Hematopoietic multipotent progenitor cell treated with erythropoietin and hydrocortisone succinate and interleukin-3 and kit ligand, for 4 days (in vitro differentiated cells): ENCODE data around the gene MAL.

Source experiments
- DNase-seq: peaks from one replicate; pipeline ENCODE4 v3.0.0-alpha.2; 2015

Gene MAL

DNA sequence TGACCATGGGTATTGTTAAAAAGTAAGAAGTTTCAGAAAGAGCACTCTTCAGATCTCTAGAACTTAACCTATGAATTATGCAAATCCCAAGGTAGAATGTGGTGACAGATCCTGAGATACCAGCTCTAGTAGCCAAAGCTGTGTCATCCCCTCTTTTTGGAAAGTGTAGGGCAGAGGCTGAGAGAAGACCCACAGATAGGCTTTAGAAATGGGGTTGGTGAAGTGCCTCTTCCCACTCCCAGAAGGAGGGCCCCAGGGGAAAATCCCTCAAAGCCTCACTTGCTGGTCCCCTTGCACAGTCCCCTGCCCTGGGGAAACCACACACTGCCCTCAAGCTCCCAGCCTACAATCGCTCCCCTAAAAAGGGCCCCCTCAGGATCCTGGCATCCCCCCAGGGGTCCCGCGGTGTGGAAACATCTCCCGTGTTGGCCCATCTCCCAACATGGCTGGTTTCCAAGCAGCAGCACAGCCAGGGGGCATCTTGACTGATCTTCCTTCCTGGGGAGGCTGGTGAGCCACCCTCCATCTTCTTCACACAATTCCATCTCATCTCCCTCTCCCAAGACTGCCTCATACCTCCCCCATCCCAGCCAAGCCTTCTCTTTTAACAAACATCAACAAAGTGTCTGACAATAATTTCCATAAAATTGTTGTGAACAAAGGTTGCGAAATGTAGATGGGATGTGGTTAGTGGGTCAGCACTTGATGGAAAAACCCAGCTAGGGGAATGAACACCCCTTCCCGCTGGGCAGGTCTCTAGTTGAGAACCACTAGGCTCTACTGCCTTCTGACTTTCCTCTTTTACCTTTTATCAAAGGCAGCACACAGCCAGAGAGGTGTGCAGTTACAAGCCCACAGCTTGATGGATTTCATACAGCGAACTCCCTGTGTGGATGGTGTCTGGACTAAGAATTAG, 25.1 kb downstream of the MAL start:
- DNase-seq = no peak

DNA sequence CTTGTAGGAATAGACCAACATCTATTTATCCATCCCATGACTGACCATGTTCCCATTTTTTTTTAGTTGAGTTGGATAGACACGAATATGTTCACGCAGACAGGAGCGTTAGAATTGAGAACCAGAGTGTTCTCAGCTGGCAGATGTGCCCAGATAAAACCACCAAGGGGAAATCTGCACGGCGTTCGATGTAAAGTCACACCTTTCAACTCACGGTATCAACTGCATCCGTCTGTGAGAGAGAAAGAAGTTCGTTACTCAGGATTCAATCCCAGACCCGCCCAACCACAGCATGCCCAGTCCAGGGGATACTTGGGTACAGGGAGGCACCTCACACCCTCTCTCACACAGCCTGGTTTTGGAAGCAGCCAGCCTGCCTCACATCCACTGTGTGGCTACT, 26.1 kb downstream of the MAL start:
- no peak for DNase-seq

DNA sequence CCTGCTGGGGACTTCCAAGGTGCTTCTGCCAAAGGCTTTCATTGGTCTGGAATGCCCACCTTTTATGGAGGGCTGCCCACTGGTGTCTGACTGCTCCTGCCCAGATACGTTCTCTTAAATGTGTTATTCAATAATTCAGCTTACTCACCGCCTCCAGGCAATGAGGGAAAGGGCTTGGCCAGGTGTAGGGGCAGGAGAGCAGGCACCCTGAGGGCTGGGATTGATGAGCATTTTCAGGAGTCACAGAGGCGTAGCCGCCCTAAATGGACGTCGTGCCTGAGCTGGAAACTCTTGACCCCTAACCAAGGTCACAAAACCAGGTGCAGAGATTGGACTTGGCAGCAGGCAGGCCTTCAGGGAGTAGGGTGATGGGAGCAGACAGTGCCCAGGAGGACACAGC, 26.8 kb downstream of the MAL start:
- DNase-seq = no peak

DNA sequence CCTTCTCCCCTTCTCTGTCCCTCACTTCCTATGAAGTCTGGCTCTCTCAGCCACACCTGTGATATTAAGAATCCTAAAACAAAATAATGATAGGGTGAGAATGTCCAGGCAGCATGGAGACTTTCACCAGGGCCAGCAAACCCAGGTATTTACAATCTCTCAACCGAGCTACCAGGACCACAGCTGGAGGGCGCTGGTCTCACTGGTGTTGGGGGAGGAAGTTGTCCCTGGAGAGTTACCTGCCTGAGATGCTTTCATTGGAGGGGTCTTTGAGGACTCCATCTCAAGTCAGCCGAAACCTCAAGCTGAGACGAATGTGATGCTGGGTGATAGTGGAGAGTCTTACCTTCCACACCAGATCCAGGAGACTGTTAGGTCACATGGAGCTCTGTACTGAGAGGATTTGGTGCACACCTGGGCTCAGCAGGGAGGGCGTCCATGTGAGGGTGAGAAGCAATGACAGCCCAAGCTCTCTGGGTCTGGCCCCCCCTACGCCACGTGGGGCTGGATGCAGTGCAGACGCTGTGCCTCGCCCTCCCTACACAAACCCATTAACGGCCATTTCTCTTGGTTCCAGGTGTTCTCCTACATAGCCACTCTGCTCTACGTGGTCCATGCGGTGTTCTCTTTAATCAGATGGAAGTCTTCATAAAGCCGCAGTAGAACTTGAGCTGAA, 27.4 kb downstream of the MAL start:
- DNase-seq = no peak

- DNase-seq = peak; percentile 42
These were observed 28.0 kb downstream of the MAL start for GRCh38 chr2:95053543-95053942.

- no peak for DNase-seq
These were observed 28.5 kb downstream of the MAL start for GRCh38 chr2:95054016-95054415.

DNA sequence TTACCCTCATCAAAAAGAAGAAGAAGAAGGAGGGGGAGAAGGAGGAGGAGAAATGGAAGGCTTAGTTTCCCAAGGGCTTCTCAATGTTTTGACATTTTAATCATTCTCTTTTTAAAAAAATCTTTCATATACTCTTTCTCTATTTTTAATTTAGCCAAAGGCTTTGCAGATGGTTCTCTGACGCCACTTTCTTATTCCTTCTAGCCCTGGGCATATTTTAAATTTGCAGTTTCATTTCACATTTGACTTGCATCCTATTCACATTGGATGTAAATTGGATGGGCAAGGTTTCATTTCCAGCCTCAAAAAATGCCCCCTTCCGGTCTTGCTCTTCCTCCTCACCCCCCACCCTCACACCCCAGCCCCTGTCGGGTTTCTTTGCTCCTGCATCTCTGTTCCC, 29.8 kb downstream of the MAL start:
- DNase-seq = no peak

DNA sequence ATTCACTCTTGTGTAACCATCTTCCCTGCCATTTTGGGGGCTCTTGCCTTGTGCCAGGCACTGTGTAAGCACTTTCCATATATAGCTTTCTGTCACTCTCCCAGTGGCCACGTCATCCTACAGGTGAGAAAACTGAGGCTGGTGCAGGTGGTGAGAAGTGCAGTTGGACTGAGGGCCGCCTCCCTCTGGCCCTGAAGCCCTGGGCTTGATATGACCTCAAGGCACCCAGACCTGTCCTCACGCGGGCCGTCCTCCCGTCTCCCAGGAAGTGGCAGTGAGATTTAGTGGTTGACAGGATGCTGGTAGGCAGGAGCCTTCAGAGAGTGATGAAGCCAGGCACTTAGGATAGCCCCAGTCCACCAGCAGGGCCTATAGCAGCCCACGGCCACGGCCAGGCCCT, 30.5 kb downstream of the MAL start:
- no peak for DNase-seq

GRCh38 chr2:95056461-95057459, 31.3 kb downstream of the MAL start:
- no peak for DNase-seq

DNA sequence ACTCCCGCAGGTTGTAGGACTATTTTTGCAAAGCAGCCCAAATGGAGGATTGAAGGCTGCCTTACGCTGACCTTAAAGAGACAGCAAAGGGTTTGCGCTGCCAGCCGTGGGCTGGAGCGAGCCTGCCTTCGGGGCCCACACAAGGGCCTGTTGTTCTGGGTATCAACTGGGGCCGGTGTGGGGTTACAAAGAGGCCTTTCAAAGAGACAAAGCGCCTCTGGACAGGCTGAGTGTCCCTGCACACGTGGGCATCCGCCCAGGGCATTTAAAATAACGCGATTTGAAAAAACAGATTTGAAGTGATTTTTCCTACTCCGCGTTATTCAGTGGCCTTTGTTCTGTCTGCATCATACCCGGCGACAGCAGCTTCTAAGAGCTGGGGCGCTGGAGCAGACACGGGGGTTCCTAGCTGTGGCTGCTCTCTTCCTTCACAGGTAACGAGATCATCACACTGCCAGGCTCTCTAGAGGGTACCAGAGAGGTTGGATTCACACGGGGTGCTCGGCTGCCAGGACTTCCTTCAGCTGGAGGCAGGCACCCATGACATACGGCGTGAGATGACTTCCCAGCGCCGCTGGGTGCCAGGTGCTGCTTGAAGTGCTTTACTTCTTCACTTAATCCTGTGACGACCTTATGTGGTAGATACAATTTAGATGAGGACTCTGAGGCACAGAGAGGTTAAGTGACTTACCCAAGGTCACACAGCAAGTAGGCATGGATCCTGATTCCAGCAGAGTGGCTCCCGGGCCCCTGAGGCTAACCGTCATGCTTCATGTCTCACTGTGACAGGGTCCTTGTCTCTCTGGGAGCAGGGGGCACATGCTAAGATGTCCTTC, 32.2 kb downstream of the MAL start:
- no peak for DNase-seq

DNA sequence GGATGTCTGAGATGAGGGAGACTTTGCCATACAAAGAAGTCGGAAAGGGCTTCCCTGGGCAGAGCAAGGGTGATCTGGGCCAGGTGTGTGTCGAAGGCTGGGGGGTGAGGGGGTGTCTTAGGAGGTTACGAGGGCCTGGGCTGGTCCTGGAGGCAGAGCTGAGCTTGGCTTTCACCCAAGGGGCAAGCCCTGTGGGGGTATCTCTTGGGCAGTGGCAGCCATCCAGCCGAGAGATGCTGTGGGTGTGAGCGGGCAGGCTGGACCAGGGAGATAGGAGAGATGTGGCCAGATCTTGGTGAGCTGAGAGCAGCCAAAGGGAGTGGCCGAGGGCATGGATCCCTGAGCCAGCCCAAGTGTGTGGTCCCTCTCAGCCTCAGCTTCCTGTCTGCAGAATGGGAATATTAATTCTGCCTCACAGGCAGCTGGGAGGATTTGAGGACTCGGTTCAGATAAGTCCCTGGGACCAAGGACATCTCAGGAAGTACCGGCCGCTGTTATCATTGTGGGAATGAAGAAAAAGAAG, 33.0 kb downstream of the MAL start:
- peak; percentile 81 for DNase-seq

- DNase-seq = no peak
These were observed 33.6 kb downstream of the MAL start for GRCh38 chr2:95058989-95059641.

GRCh38 chr2:95059656-95060370, 34.3 kb downstream of the MAL start:
- no peak for DNase-seq

GRCh38 chr2:95060446-95061118, 35.1 kb downstream of the MAL start:
- no peak for DNase-seq

DNA sequence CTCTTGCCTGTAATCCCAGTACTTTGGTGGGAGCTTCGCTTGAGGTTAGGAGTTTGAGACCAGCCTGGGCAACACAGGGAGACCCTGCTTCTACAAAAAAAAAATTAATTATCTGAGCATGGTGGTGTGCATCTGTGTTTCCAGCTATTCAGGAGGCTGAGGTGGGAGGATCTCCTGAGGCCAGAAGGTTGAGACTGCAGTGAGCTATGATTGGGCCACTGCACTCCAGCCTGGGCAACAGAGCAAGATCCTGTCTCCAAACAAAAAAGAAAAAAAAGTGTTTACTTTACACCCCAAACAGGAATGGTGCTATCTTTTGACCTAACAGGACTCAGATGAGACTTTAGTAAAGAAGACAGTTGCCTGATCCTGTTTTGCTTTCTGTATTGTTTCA, 35.6 kb downstream of the MAL start:
- no peak for DNase-seq

- DNase-seq = no peak
These were observed 36.2 kb downstream of the MAL start for GRCh38 chr2:95061601-95062183.

DNA sequence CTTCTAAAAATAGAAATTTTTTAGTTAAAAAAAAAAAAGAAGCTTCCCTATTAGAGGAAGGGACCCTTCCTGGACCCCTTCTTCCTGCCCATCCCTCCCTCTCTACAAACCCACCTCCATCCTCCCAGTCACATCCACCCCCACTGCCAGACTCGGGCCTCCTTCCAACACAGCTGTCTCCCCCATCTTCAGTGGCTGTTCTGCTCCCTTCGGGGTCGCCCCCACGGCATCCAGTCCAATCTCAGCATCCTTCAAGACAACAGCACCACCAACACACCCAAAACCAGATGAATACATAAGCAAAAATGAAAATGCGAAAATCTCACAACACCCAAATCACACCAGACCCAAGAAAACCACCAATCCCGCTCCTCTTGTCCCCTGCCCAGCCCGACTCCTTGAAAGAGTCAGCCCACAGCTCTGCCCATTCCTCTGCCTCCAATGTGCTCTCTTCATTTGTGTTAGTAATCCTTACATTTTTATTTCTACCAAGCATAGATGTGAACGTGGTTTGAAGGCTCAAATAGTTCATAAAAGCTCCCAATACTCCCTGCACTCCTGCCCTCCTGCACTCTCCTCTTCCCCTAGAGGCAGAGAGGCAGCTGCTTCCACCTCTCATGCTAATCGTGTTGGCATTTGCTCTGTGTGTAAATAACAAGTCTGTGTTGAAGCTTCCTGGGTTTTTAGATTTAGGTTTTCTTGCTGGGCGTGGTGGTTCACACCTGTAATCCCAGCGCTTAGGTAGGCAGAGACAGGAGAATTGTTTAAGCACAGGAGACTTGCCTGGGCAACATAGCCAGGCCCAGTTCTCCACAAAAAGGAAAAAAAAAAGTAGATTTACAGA, 37.0 kb downstream of the MAL start:
- DNase-seq = no peak

GRCh38 chr2:95063086-95063958, 37.8 kb downstream of the MAL start:
- DNase-seq = no peak
